GM23338 (cell line): ENCODE measurements around the gene RNF225. TPM values are rescaled to one million over a fixed set of nuclear protein-coding genes. Genes with fewer than 3 reads are reported as not detected.

Experiments
- ATAC-seq: fragments of 200-7000 bp; cut with Tn5 transposase; 3 replicates; pipeline ENCODE4 v1.9.1; 2020
- DNase-seq: peaks from one replicate; pipeline ENCODE4 v3.0.0-alpha.2; 2015; ENCODE audit warnings: low spot score
- H2AFZ ChIP-seq: fragments of 200-600 bp; sonication (generic); 2 replicates; pipeline ENCODE4 v1.8.0; 2016; ENCODE audit warnings: antibody characterized with exemption, mild to moderate bottlenecking, moderate library complexity
- H3F3A ChIP-seq: fragments of 200-600 bp; sonication (generic); replicated peaks from 2 replicates; pipeline ENCODE4 v1.8.0; 2017; ENCODE audit warnings: antibody characterized with exemption, mixed run types, low read depth
- H3K27ac ChIP-seq: fragments of 200-600 bp; sonication (generic); 2 replicates; pipeline ENCODE4 v1.6.1; 2016; ENCODE audit warnings: low read depth
- H3K27me3 ChIP-seq: fragments of 200-600 bp; sonication (generic); 2 replicates; pipeline ENCODE4 v1.8.0; 2016; ENCODE audit warnings: mild to moderate bottlenecking, mixed run types, moderate library complexity; ENCODE audit not compliant: insufficient read depth
- H3K36me3 ChIP-seq: fragments of 200-600 bp; sonication (generic); 2 replicates; pipeline ENCODE4 v1.8.0; 2016; ENCODE audit warnings: mild to moderate bottlenecking; ENCODE audit not compliant: insufficient read depth
- H3K4me1 ChIP-seq: fragments of 200-600 bp; sonication (generic); 2 replicates; pipeline ENCODE4 v1.8.0; 2016; ENCODE audit warnings: mild to moderate bottlenecking, moderate library complexity; ENCODE audit not compliant: insufficient read depth
- H3K4me2 ChIP-seq: fragments of 200-600 bp; sonication (generic); 2 replicates; pipeline ENCODE4 v1.7.1; 2017; ENCODE audit warnings: mixed run types
- H3K4me3 ChIP-seq: fragments of 200-600 bp; sonication (generic); 2 replicates; pipeline ENCODE4 v1.6.1; 2016; ENCODE audit warnings: mixed run types
- H3K79me2 ChIP-seq: fragments of 200-600 bp; sonication (generic); replicated peaks from 2 replicates; pipeline ENCODE4 v1.8.0; 2017; ENCODE audit warnings: mild to moderate bottlenecking; ENCODE audit not compliant: insufficient read depth
- H3K9me2 ChIP-seq: fragments of 200-600 bp; sonication (generic); 2 replicates; pipeline ENCODE4 v1.8.0; 2017; ENCODE audit not compliant: insufficient read depth
- H4K20me1 ChIP-seq: fragments of 200-600 bp; sonication (generic); replicated peaks from 2 replicates; pipeline ENCODE4 v1.8.0; 2017; ENCODE audit warnings: mild to moderate bottlenecking; ENCODE audit not compliant: insufficient read depth
- H3K27ac Mint-ChIP-seq: 2 replicates; pipeline ENCODE4 v1.8.0; 2020; ENCODE audit warnings: inconsistent platforms, mild to moderate bottlenecking, moderate library complexity, mixed read lengths
- H3K27me3 Mint-ChIP-seq: 3 replicates; pipeline ENCODE4 v1.8.0; 2022; ENCODE audit warnings: low read depth, mild to moderate bottlenecking, moderate library complexity, mixed read lengths, inconsistent platforms; ENCODE audit not compliant: insufficient read depth, poor library complexity
- H3K36me3 Mint-ChIP-seq: 3 replicates; pipeline ENCODE4 v1.8.0; 2021; ENCODE audit warnings: low read depth, mild to moderate bottlenecking, inconsistent platforms, moderate library complexity, mixed read lengths
- H3K4me1 Mint-ChIP-seq: 3 replicates; pipeline ENCODE4 v1.8.0; 2020; ENCODE audit warnings: mild to moderate bottlenecking, inconsistent platforms, mixed read lengths
- H3K4me3 Mint-ChIP-seq: 3 replicates; pipeline ENCODE4 v1.8.0; 2021; ENCODE audit warnings: moderate library complexity, mild to moderate bottlenecking, inconsistent platforms, mixed read lengths
- H3K9me3 Mint-ChIP-seq: 3 replicates; pipeline ENCODE4 v1.8.0; 2020; ENCODE audit warnings: moderate library complexity, mild to moderate bottlenecking, inconsistent platforms, mixed read lengths
- CREB1 ChIP-seq: fragments of 250-450 bp; sonication (Bioruptor Pico); IDR thresholded peaks from 2 replicates; pipeline ENCODE4 v1.5.0; 2020; ENCODE audit warnings: low read depth, mild to moderate bottlenecking, moderate library complexity
- EZH2phosphoT487 ChIP-seq: fragments of 200-600 bp; sonication (generic); IDR thresholded peaks from one replicate; pipeline ENCODE4 v1.8.1; 2018; ENCODE audit warnings: antibody characterized with exemption; ENCODE audit not compliant: unreplicated experiment
- NANOG ChIP-seq: IDR thresholded peaks from 2 replicates; pipeline ENCODE4 v1.6.1; 2016; ENCODE audit warnings: antibody characterized with exemption, borderline replicate concordance
- POLR2AphosphoS5 ChIP-seq: IDR thresholded peaks from 2 replicates; pipeline ENCODE4 v1.6.1; 2016; ENCODE audit warnings: antibody characterized with exemption, low read depth
- polyA plus RNA-seq: library from polyadenylated mRNA; unstranded; fragments of >200 nt; fragmentation: Nextera tagmentation; extraction: Ambion mirVana; gene quantifications from 2 replicates; pipeline ENCODE4 v1.2.1, GENCODE V29; 2016
- total RNA-seq: library from RNA; depleted of rRNA; stranded (reverse); fragments of >200 nt; shearing (Covaris generic); gene quantifications from 2 replicates; pipeline ENCODE4 v1.2.3, GENCODE V29; 2014
- TF ChIP-seq, protein P1 (sequence below): IDR thresholded peaks from 2 replicates; pipeline ENCODE4 v1.6.1; 2016; ENCODE audit warnings: antibody characterized with exemption
- TF ChIP-seq, protein P2 (sequence below): fragments of 250-450 bp; sonication (Bioruptor Pico); IDR thresholded peaks from 2 replicates; pipeline ENCODE4 v1.5.0; 2020; ENCODE audit warnings: mild to moderate bottlenecking, moderate library complexity
- TF ChIP-seq, protein P3 (sequence below): IDR thresholded peaks from one replicate; pipeline ENCODE4 v1.6.1; 2018; ENCODE audit warnings: antibody characterized with exemption; ENCODE audit not compliant: unreplicated experiment

Gene RNF225
- total and polyA plus RNA-seq, 2 experiments from 2014 or later: 0.87 TPM; not detected in 1

DNA sequence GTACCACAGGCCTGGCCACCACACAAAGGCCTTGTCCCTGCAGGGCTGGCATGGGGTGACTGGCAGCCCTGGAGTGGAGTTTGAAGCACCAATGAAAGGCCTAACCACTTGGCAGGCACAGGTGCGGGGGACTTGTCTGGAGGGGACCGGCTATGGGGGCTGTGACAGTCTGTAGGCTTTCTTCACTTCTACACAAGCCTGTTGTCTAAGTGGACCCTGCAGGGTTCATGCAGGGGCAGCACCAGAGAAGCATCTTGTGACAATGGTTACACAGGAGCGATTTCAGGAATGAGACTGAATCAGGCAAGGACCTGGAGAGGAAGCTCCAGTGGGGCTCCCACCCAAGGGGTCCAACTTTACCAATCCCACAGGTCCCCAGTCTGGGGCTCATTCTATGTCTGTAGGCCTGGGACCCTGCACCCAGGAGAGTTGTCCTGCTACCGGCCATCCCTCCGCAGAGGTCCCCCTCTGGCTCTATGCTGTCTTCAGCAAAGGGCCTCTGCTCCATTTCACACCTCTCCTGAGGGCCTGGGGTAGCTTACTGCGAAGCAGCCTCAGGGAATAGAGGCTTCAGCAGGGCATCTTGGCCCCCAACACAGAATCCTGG lies 12.4 kb upstream of the RNF225 start:
- peaks cover 9% of the 10 kb centered on the region for H4K20me1 ChIP-seq
- Mint-ChIP-seq H3K27me3 (peaks cover 35% of the 10 kb centered on the region), H3K36me3 (peaks cover 10% of the 10 kb centered on the region), H3K4me3 (no peak overlapping the region), H3K4me1 (peaks cover 18% of the 10 kb centered on the region), H3K9me3 (peaks cover 3% of the 10 kb centered on the region; the same call in 2 of the 3 replicates), H3K27ac (no peak overlapping the region)
- H3K27me3 ChIP-seq: no peaks in the 10 kb centered on the region
- no peaks in the 10 kb centered on the region for H3K36me3 ChIP-seq
- H2AFZ ChIP-seq: no peak overlapping the region
- no peak for TF ChIP-seq EZH2phosphoT487
- no peak for TF ChIP-seq NANOG
- TF ChIP-seq, protein P1, sequence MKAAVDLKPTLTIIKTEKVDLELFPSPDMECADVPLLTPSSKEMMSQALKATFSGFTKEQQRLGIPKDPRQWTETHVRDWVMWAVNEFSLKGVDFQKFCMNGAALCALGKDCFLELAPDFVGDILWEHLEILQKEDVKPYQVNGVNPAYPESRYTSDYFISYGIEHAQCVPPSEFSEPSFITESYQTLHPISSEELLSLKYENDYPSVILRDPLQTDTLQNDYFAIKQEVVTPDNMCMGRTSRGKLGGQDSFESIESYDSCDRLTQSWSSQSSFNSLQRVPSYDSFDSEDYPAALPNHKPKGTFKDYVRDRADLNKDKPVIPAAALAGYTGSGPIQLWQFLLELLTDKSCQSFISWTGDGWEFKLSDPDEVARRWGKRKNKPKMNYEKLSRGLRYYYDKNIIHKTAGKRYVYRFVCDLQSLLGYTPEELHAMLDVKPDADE: no peak
- TF ChIP-seq, protein P2, sequence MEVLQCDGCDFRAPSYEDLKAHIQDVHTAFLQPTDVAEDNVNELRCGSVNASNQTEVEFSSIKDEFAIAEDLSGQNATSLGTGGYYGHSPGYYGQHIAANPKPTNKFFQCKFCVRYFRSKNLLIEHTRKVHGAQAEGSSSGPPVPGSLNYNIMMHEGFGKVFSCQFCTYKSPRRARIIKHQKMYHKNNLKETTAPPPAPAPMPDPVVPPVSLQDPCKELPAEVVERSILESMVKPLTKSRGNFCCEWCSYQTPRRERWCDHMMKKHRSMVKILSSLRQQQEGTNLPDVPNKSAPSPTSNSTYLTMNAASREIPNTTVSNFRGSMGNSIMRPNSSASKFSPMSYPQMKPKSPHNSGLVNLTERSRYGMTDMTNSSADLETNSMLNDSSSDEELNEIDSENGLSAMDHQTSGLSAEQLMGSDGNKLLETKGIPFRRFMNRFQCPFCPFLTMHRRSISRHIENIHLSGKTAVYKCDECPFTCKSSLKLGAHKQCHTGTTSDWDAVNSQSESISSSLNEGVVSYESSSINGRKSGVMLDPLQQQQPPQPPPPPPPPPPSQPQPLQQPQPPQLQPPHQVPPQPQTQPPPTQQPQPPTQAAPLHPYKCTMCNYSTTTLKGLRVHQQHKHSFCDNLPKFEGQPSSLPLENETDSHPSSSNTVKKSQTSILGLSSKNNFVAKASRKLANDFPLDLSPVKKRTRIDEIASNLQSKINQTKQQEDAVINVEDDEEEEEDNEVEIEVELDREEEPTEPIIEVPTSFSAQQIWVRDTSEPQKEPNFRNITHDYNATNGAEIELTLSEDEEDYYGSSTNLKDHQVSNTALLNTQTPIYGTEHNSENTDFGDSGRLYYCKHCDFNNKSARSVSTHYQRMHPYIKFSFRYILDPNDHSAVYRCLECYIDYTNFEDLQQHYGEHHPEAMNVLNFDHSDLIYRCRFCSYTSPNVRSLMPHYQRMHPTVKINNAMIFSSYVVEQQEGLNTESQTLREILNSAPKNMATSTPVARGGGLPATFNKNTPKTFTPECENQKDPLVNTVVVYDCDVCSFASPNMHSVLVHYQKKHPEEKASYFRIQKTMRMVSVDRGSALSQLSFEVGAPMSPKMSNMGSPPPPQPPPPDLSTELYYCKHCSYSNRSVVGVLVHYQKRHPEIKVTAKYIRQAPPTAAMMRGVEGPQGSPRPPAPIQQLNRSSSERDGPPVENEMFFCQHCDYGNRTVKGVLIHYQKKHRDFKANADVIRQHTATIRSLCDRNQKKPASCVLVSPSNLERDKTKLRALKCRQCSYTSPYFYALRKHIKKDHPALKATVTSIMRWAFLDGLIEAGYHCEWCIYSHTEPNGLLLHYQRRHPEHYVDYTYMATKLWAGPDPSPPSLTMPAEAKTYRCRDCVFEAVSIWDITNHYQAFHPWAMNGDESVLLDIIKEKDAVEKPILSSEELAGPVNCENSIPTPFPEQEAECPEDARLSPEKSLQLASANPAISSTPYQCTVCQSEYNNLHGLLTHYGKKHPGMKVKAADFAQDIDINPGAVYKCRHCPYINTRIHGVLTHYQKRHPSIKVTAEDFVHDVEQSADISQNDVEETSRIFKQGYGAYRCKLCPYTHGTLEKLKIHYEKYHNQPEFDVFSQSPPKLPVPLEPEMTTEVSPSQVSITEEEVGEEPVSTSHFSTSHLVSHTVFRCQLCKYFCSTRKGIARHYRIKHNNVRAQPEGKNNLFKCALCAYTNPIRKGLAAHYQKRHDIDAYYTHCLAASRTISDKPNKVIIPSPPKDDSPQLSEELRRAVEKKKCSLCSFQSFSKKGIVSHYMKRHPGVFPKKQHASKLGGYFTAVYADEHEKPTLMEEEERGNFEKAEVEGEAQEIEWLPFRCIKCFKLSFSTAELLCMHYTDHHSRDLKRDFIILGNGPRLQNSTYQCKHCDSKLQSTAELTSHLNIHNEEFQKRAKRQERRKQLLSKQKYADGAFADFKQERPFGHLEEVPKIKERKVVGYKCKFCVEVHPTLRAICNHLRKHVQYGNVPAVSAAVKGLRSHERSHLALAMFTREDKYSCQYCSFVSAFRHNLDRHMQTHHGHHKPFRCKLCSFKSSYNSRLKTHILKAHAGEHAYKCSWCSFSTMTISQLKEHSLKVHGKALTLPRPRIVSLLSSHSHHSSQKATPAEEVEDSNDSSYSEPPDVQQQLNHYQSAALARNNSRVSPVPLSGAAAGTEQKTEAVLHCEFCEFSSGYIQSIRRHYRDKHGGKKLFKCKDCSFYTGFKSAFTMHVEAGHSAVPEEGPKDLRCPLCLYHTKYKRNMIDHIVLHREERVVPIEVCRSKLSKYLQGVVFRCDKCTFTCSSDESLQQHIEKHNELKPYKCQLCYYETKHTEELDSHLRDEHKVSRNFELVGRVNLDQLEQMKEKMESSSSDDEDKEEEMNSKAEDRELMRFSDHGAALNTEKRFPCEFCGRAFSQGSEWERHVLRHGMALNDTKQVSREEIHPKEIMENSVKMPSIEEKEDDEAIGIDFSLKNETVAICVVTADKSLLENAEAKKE (CRISPR knock-in tag): no peak
- no peak for TF ChIP-seq POLR2AphosphoS5
- no peak for TF ChIP-seq CREB1 (CRISPR knock-in tag)
- TF ChIP-seq, protein P3, sequence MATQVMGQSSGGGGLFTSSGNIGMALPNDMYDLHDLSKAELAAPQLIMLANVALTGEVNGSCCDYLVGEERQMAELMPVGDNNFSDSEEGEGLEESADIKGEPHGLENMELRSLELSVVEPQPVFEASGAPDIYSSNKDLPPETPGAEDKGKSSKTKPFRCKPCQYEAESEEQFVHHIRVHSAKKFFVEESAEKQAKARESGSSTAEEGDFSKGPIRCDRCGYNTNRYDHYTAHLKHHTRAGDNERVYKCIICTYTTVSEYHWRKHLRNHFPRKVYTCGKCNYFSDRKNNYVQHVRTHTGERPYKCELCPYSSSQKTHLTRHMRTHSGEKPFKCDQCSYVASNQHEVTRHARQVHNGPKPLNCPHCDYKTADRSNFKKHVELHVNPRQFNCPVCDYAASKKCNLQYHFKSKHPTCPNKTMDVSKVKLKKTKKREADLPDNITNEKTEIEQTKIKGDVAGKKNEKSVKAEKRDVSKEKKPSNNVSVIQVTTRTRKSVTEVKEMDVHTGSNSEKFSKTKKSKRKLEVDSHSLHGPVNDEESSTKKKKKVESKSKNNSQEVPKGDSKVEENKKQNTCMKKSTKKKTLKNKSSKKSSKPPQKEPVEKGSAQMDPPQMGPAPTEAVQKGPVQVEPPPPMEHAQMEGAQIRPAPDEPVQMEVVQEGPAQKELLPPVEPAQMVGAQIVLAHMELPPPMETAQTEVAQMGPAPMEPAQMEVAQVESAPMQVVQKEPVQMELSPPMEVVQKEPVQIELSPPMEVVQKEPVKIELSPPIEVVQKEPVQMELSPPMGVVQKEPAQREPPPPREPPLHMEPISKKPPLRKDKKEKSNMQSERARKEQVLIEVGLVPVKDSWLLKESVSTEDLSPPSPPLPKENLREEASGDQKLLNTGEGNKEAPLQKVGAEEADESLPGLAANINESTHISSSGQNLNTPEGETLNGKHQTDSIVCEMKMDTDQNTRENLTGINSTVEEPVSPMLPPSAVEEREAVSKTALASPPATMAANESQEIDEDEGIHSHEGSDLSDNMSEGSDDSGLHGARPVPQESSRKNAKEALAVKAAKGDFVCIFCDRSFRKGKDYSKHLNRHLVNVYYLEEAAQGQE: no peak
- H3K4me1 ChIP-seq: peaks cover 17% of the 10 kb centered on the region
- DNase-seq (no peak), ATAC-seq (no peak)
- H3K4me2 ChIP-seq: no peak overlapping the region
- H3K9me2 ChIP-seq: no peaks in the 10 kb centered on the region
- no peak overlapping the region for H3K4me3 ChIP-seq
- peaks cover 10% of the 10 kb centered on the region for H3K79me2 ChIP-seq
- peaks cover 16% of the 10 kb centered on the region for H3F3A ChIP-seq
- no peak overlapping the region for H3K27ac ChIP-seq
